BE2C (cell line): Measurements from ENCODE around the gene SPATA25.

Experiments
- DNase-seq: peaks from one replicate; pipeline ENCODE4 v3.0.0-alpha.2; 2020
- H3K27me3 ChIP-seq: fragments of 250-450 bp; sonication (Bioruptor Pico); 2 replicates; pipeline ENCODE4 v1.5.1; 2020; ENCODE audit warnings: mild to moderate bottlenecking
- H3K36me3 ChIP-seq: fragments of 250-450 bp; sonication (Bioruptor Pico); 2 replicates; pipeline ENCODE4 v1.5.1; 2020; ENCODE audit warnings: mild to moderate bottlenecking
- H3K4me1 ChIP-seq: fragments of 250-450 bp; sonication (Bioruptor Pico); 2 replicates; pipeline ENCODE4 v1.5.1; 2020
- H3K4me3 ChIP-seq: 2 replicates; pipeline ENCODE4 v1.5.1; 2011; ENCODE audit warnings: low read depth, low read length
- H3K9me3 ChIP-seq: fragments of 250-450 bp; sonication (Bioruptor Pico); 2 replicates; pipeline ENCODE4 v1.5.1; 2020
- TF ChIP-seq, protein P1 (sequence below): IDR thresholded peaks from 2 replicates; pipeline ENCODE4 v1.5.1; 2012; ENCODE audit warnings: mild to moderate bottlenecking, low read depth, low read length

Gene SPATA25

DNA sequence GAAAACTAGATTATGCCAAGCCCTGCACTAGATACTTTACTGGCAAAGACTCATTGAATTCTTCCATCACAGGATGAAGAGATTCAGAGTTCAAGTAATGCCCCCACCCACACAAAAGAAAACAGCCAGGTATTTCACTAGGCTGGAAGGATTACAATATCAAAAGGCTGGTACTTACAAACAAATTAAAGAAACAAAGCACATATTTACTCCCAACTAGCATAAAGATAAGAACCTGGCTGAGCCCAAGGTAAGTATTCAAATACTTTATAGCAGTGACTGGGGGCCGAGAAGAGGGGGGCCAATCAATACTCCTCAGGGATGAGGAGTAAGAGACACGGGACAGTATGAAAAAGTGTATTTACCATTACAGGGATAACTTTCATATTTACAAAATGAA lies 33.9 kb downstream of the SPATA25 start:
- peaks cover 1% of the 10 kb centered on the region; the same call in 1 of the 2 replicates for H3K36me3 ChIP-seq
- no peaks in the 10 kb centered on the region for H3K27me3 ChIP-seq
- H3K9me3 ChIP-seq: no peaks in the 10 kb centered on the region
- TF ChIP-seq, protein P1, sequence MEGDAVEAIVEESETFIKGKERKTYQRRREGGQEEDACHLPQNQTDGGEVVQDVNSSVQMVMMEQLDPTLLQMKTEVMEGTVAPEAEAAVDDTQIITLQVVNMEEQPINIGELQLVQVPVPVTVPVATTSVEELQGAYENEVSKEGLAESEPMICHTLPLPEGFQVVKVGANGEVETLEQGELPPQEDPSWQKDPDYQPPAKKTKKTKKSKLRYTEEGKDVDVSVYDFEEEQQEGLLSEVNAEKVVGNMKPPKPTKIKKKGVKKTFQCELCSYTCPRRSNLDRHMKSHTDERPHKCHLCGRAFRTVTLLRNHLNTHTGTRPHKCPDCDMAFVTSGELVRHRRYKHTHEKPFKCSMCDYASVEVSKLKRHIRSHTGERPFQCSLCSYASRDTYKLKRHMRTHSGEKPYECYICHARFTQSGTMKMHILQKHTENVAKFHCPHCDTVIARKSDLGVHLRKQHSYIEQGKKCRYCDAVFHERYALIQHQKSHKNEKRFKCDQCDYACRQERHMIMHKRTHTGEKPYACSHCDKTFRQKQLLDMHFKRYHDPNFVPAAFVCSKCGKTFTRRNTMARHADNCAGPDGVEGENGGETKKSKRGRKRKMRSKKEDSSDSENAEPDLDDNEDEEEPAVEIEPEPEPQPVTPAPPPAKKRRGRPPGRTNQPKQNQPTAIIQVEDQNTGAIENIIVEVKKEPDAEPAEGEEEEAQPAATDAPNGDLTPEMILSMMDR: no peak
- no peak overlapping the region for H3K4me3 ChIP-seq
- no peaks in the 10 kb centered on the region for H3K4me1 ChIP-seq
- no peak for DNase-seq

DNA sequence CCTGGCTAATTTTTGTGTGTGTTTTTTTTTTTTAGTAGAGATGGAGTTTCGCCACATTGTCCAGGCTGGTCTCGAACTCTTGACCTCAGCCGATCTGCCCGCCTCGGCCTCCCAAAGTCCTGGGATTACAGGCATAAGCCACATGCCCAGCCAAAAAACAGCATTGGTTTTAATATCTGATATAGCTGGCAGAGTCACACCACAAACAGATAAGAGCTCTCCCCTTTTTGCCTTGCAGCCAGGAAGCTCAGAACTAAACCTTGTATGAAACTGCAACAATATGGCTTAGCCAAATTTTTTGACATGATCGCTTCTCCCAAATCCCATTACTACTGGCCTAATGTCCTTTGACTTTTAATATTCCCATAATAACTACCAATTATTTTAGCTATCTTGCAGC lies 35.1 kb downstream of the SPATA25 start:
- H3K4me1 ChIP-seq: no peaks in the 10 kb centered on the region
- H3K9me3 ChIP-seq: no peaks in the 10 kb centered on the region
- no peak overlapping the region for H3K4me3 ChIP-seq
- no peak for DNase-seq
- peaks cover 2% of the 10 kb centered on the region; the same call in 1 of the 2 replicates for H3K36me3 ChIP-seq
- TF ChIP-seq, protein P1: no peak
- H3K27me3 ChIP-seq: no peaks in the 10 kb centered on the region

DNA sequence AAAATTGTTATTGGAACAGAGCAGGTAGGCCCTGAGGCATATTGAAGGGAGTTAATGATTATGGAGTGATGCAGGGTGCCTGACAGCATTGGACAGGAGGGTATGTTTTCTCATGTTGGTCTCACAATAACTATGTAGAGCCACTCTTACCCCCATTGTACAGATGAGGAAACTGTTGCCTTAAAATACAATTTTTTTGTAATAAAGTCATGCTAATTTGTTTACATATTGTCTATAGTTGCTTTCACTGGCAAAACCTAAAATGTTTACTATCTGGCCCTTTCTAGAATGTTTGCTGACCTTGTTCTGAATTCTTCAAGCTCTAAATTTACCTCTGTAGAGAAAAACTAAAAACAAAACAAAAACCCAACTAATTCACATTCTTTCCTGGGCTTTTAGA lies 35.9 kb downstream of the SPATA25 start:
- TF ChIP-seq, protein P1: no peak
- no peaks in the 10 kb centered on the region for H3K27me3 ChIP-seq
- no peaks in the 10 kb centered on the region for H3K9me3 ChIP-seq
- H3K36me3 ChIP-seq: peaks cover 7% of the 10 kb centered on the region
- no peak overlapping the region for H3K4me3 ChIP-seq
- no peaks in the 10 kb centered on the region for H3K4me1 ChIP-seq
- DNase-seq: no peak

DNA sequence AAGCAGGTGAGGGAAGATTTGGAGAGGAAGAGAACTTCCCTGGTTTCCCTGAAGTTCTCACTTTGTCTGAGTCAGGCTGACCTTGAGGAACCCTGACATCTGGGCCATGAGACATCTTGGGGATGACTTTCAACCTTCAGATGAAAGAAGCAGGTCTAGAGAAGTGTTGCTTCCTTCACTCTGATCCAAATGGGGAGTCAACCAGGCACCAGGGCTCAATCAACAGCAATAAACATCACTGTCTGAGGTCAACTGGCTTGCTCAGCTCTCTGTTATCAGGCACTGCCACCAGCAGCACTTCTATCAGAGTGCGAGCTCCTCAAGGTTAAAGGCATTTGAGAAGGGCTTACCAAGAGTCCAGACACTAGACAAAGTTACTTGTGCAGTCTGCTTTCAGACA lies 36.5 kb downstream of the SPATA25 start:
- TF ChIP-seq, protein P1: no peak
- DNase-seq: no peak
- peaks cover 7% of the 10 kb centered on the region for H3K36me3 ChIP-seq

DNA sequence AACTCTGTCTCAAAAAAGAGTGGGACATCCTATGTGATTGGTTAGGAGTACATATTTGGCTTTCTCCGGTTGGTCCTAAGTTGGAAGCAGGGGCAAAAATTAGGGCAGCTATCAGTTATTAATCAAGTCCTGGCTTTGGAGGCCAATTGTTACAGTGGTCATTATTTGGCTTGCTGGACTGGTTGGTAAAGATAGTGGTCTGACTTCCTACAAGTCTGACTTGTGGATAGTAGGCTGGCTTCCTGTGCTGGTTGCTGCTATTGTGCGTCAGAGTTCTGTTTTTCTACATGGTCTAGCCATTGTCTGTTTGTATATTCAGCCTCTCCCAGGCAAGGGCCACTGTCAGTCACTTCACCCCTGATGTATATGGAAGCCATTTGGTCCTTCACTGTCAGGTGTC lies 37.2 kb downstream of the SPATA25 start:
- no peak for DNase-seq
- Histone ChIP-seq H3K36me3 (peaks cover 7% of the 10 kb centered on the region), H3K4me1 (no peaks in the 10 kb centered on the region), H3K4me3 (no peak overlapping the region), H3K9me3 (no peaks in the 10 kb centered on the region), H3K27me3 (no peaks in the 10 kb centered on the region)
- TF ChIP-seq, protein P1: no peak

More for the DNA sequence above, 36.5 kb downstream of the SPATA25 start:
- H3K4me3 ChIP-seq: no peak overlapping the region
- no peaks in the 10 kb centered on the region for H3K9me3 ChIP-seq
- no peaks in the 10 kb centered on the region for H3K27me3 ChIP-seq
- no peaks in the 10 kb centered on the region for H3K4me1 ChIP-seq

DNA sequence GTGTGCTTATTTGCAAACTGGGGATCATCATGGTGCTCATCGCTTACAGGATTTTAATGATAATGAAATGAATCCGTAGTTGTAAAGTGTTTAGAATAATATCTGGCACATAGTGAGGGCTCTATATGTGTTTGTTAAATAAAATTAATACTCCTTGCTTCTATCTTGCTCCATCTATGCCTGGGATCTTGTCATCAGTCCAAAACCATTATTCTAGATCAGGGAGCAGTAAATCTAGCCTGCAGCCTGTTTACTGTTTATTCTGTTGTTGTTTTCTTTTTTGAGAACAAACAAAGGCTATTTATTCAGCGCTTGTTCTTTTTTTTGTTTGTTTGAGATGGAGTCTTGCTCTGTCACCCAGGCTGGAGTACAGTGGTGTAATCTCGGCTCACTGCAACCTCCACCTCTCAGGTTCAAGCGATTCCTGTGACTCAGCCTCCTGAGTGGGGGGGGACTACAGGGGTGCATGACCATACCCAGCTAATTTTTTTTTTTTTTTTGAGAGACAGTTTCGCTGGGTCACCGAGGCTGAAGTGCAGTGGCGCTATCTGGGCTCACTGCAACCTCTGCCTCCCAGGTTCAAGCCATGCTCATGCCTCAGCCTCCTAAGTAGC lies 38.3 kb downstream of the SPATA25 start:
- DNase-seq: no peak
- H3K4me3 ChIP-seq: no peak overlapping the region
- H3K4me1 ChIP-seq: no peaks in the 10 kb centered on the region
- no peaks in the 10 kb centered on the region for H3K27me3 ChIP-seq
- no peaks in the 10 kb centered on the region for H3K9me3 ChIP-seq
- peaks cover 18% of the 10 kb centered on the region for H3K36me3 ChIP-seq
- TF ChIP-seq, protein P1: no peak
